IMR-90 (cell line): Measurements from ENCODE around the gene GALK1. TPM values are rescaled to one million over a fixed set of nuclear protein-coding genes. Genes with fewer than 3 reads are reported as not detected.

Experiments used
- ATAC-seq: fragments of 200-7000 bp; cut with Tn5 transposase; 2 replicates; pipeline ENCODE4 v1.9.1; 2020; ENCODE audit warnings: low read depth, mild to moderate bottlenecking, moderate library complexity
- BruUV-seq: library from RNA; stranded (reverse); fragments of 400-500 nt; replicated peaks from 2 replicates; lab custom pipeline; 2021; lab: Mats Ljungman, UMichigan
- CTCF ChIA-PET: fragments of 300-600 bp; formaldehyde crosslinking; extraction: SDS; loops from one replicate; lab custom pipeline; 2021; ENCODE audit warnings: antibody characterized with exemption; lab: Yijun Ruan, JAX
- POLR2A ChIA-PET: fragments of 300-600 bp; sonication (Branson Sonifier 250); formaldehyde crosslinking; loops from one replicate; lab custom pipeline; 2022; ENCODE audit warnings: antibody characterized with exemption; ENCODE audit not compliant: unreplicated experiment; lab: Charles Lee
- DNase-seq: peaks from one replicate; pipeline ENCODE4 v3.0.0; 2013
- H2AFZ ChIP-seq: replicated peaks from 2 replicates; pipeline ENCODE3; 2013; ENCODE audit warnings: low read length, mild to moderate bottlenecking; ENCODE audit not compliant: poor library complexity
- H2AK5ac ChIP-seq: 2 replicates; pipeline ENCODE4 v1.6.1; 2013; ENCODE audit warnings: low read depth, low read length, inconsistent platforms
- H2AK9ac ChIP-seq: replicated peaks from 2 replicates; pipeline ENCODE3; 2013; ENCODE audit warnings: mild to moderate bottlenecking, low read depth, low read length, moderate library complexity; ENCODE audit not compliant: poor library complexity
- H2BK120ac ChIP-seq: 2 replicates; pipeline ENCODE4 v1.6.1; 2013; ENCODE audit warnings: low read depth, low read length, inconsistent platforms
- H2BK15ac ChIP-seq: 3 replicates; pipeline ENCODE4 v1.6.1; 2013; ENCODE audit warnings: low read depth, low read length, inconsistent platforms
- H2BK20ac ChIP-seq: 2 replicates; pipeline ENCODE4 v1.6.1; 2013; ENCODE audit warnings: low read depth, mild to moderate bottlenecking, inconsistent platforms, low read length, moderate library complexity
- H2BK5ac ChIP-seq: 2 replicates; pipeline ENCODE4 v1.6.1; 2013; ENCODE audit warnings: mild to moderate bottlenecking, low read depth, low read length, inconsistent platforms; ENCODE audit not compliant: poor library complexity, severe bottlenecking
- H3K14ac ChIP-seq: replicated peaks from 2 replicates; pipeline ENCODE4 v1.6.1; 2013; ENCODE audit warnings: low read depth, low read length, inconsistent platforms
- H3K18ac ChIP-seq: 2 replicates; pipeline ENCODE4 v1.6.1; 2013; ENCODE audit warnings: low read depth, low read length, control low read depth
- H3K23ac ChIP-seq: 2 replicates; pipeline ENCODE4 v1.6.1; 2013; ENCODE audit warnings: low read depth, low read length, inconsistent platforms
- H3K27ac ChIP-seq: 2 replicates; pipeline ENCODE4 v1.5.1; 2013; ENCODE audit warnings: mild to moderate bottlenecking, control low read depth, low read length; ENCODE audit not compliant: insufficient read depth
- H3K27me3 ChIP-seq: 2 replicates; pipeline ENCODE4 v1.6.1; 2013; ENCODE audit warnings: low read length; ENCODE audit not compliant: control insufficient read depth, insufficient read depth
- H3K36me3 ChIP-seq: 2 replicates; pipeline ENCODE4 v1.6.1; 2013; ENCODE audit warnings: low read length, mixed read lengths; ENCODE audit not compliant: control insufficient read depth, insufficient read depth
- H3K4ac ChIP-seq: 2 replicates; pipeline ENCODE4 v1.6.1; 2013; ENCODE audit warnings: low read depth, low read length, inconsistent platforms
- H3K4me1 ChIP-seq: 2 replicates; pipeline ENCODE4 v1.6.1; 2013; ENCODE audit warnings: low read length, mixed read lengths; ENCODE audit not compliant: control insufficient read depth, insufficient read depth
- H3K4me2 ChIP-seq: 2 replicates; pipeline ENCODE4 v1.6.1; 2013; ENCODE audit warnings: low read depth, mild to moderate bottlenecking, control low read depth, low read length, moderate library complexity
- H3K4me3 ChIP-seq: 2 replicates; pipeline ENCODE4 v1.5.1; 2013; ENCODE audit warnings: low read depth, mild to moderate bottlenecking, control low read depth, low read length, moderate library complexity; ENCODE audit not compliant: insufficient read depth
- H3K56ac ChIP-seq: 2 replicates; pipeline ENCODE4 v1.6.1; 2013; ENCODE audit warnings: low read length, inconsistent platforms; ENCODE audit not compliant: insufficient read depth; ENCODE audit errors: extremely low read depth
- H3K79me1 ChIP-seq, 2 experiments: 2 replicates each; pipeline ENCODE4 v1.6.1; 2013; ENCODE audit warnings: low read length in 2 of 2, inconsistent platforms in 1 of 2, low read depth in 1 of 2
- H3K9ac ChIP-seq: 2 replicates; pipeline ENCODE4 v1.6.1; 2013; ENCODE audit warnings: low read depth, low read length, control low read depth
- H3K9me1 ChIP-seq: 2 replicates; pipeline ENCODE4 v1.6.1; 2013; ENCODE audit warnings: low read length, inconsistent platforms; ENCODE audit not compliant: insufficient read depth
- H3K9me3 ChIP-seq: 2 replicates; pipeline ENCODE4 v1.6.1; 2013; ENCODE audit warnings: low read length; ENCODE audit not compliant: control insufficient read depth, insufficient read depth
- H4K20me1 ChIP-seq: 2 replicates; pipeline ENCODE4 v1.6.1; 2013; ENCODE audit warnings: low read length, inconsistent platforms; ENCODE audit not compliant: insufficient read depth
- H4K5ac ChIP-seq: 2 replicates; pipeline ENCODE4 v1.6.1; 2013; ENCODE audit warnings: mild to moderate bottlenecking, low read depth, low read length, control low read depth
- H4K8ac ChIP-seq, 2 experiments: 2 replicates each; pipeline ENCODE4 v1.6.1; 2013; ENCODE audit warnings: low read depth in 2 of 2, low read length in 2 of 2, control low read depth in 1 of 2, inconsistent platforms in 1 of 2
- H4K91ac ChIP-seq: 2 replicates; pipeline ENCODE4 v1.6.1; 2013; ENCODE audit warnings: low read depth, low read length, inconsistent platforms; ENCODE audit not compliant: insufficient read depth
- BHLHE40 ChIP-seq: fragments of 150-350 bp; IDR thresholded peaks from 2 replicates; pipeline ENCODE4 v1.6.1; 2016; ENCODE audit warnings: mild to moderate bottlenecking, low read depth, low read length
- CTCF ChIP-seq: conservative IDR thresholded peaks from 2 replicates; pipeline ENCODE4 v1.5.1; 2012; ENCODE audit warnings: mild to moderate bottlenecking, low read depth, low read length, improper control_type of control experiment
- ELK1 ChIP-seq: fragments of 150-350 bp; IDR thresholded peaks from 2 replicates; pipeline ENCODE4 v1.6.1; 2016; ENCODE audit warnings: low read depth, mild to moderate bottlenecking, low read length, moderate library complexity, borderline replicate concordance
- SMC3 ChIP-seq: fragments of 150-350 bp; IDR thresholded peaks from 2 replicates; pipeline ENCODE4 v1.6.1; 2016; ENCODE audit warnings: low read depth, mild to moderate bottlenecking, antibody characterized with exemption, low read length, moderate library complexity
- WGBS, 2 experiments: methylation state at CpG; one replicate each; pipeline versions ENCODE4 v1.1.5 to v1.1.7; 2013; ENCODE audit warnings: missing lambda C conversion rate in 2 of 2; ENCODE audit not compliant: insufficient read length in 1 of 2; ENCODE audit errors: extremely low coverage in 2 of 2; 5-methylcytosine and 5-hydroxymethylcytosine counted together
- dilution Hi-C: fragments of 300-500 bp; cut with HindIII; formaldehyde crosslinking; loops from one replicate; pipeline ENCODE4 v1.14.3; 2018; ENCODE audit warnings: low sequenced_read_pairs; ENCODE audit not compliant: unreplicated experiment
- in situ Hi-C: fragments of 300-500 bp; cut with MboI; formaldehyde crosslinking; loops from 3 replicates; pipeline ENCODE4 v1.14.3; 2019; ENCODE audit warnings: low sequenced_read_pairs, inconsistent platforms, mixed read lengths
- intact Hi-C: fragments of 100-400 bp; cut with micrococcal nuclease; formaldehyde crosslinking; loops from 2 replicates; pipeline ENCODE4 v1.10.0; 2022
- polyA plus RNA-seq, 3 experiments: library from polyadenylated mRNA; depleted of rRNA; stranded (reverse); fragments of >200 nt; gene quantifications; 2 replicates each; pipeline ENCODE4 v1.2.3, GENCODE V29; 2012; ENCODE audit warnings: low replicate concordance in 1 of 3
- total RNA-seq: library from RNA; depleted of rRNA; stranded (reverse); fragments of >200 nt; gene quantifications from 2 replicates; pipeline ENCODE4 v1.2.3, GENCODE V29; 2012

GALK1 gene
- total and polyA plus RNA-seq, 2 of the 4 experiments (the other 2 are of a cell fraction) = 19.9 to 21.9 TPM

GRCh38 chr17:75748706-75749105, 16.3 kb downstream of the GALK1 start:
- in situ Hi-C loops = loop anchor here (5.0 to 10.0 kb wide), 3 partner anchors 76 to 324 kb away; partner anchors contain the start of gene SMIM5
- Histone ChIP-seq H3K4me1 (peaks cover 2% of the 10 kb centered on the region; the same call in 1 of the 2 replicates), H2AK5ac (no peak overlapping the region), H3K9ac (no peak overlapping the region), H3K56ac (no peak overlapping the region), H2AK9ac (no peak overlapping the region), H4K8ac (no peak overlapping the region), H2BK15ac (no peak overlapping the region), H4K20me1 (no peaks in the 10 kb centered on the region), H3K9me3 (no peaks in the 10 kb centered on the region), H3K4me3 (no peak overlapping the region), H3K23ac (no peak overlapping the region), H3K18ac (no peak overlapping the region), H2BK20ac (no peak overlapping the region), H3K9me1 (no peaks in the 10 kb centered on the region), H3K4ac (no peak overlapping the region), H3K4me2 (no peak overlapping the region), H3K27me3 (no peaks in the 10 kb centered on the region; the same call in 1 of the 2 replicates), H4K5ac (no peak overlapping the region), H3K79me1 (no peaks in the 10 kb centered on the region), H3K14ac (no peak overlapping the region), H2AFZ (no peak overlapping the region), H3K27ac (no peak overlapping the region), H3K36me3 (no peaks in the 10 kb centered on the region), H4K91ac (no peak overlapping the region), H2BK120ac (no peak overlapping the region), H2BK5ac (no peak overlapping the region)
- ATAC-seq (no peak), DNase-seq (no peak)
- BruUV-seq = no TSS peak
- POLR2A ChIA-PET = no interaction called here
- WGBS, 2 experiments = no CpG with 5 or more reads among the region's 9 CpGs
- no peak for TF ChIP-seq CTCF
- TF ChIP-seq ELK1 = no peak
- no peak for TF ChIP-seq BHLHE40
- TF ChIP-seq SMC3 = no peak
- CTCF ChIA-PET = interaction anchor here (0.6 to 4.6 kb wide), 8 partner anchors 20 to 578 kb away, joined by 3 to 53 read pairs (median 4); partner anchors contain the start of gene SMIM5
- dilution Hi-C loops = no loop called here
- intact Hi-C loops = loop anchor here (5.0 kb wide), 1 partner anchor 231 kb away; the partner anchor contains the start of genes CASKIN2 and TSEN54
